Glutamatergic neuron (in vitro differentiated cells): ENCODE data around the gene ARRDC5. TPM values are rescaled to one million over a fixed set of nuclear protein-coding genes. Genes with fewer than 3 reads are reported as not detected.
"Not testable (repeated sequence)": the region's sequence is repeated elsewhere in the genome, so short reads cannot be mapped to it uniquely, and the experiment has no call there.

Experiments
- DNase-seq: peaks from one replicate; pipeline ENCODE4 v3.0.0; 2022
- H3K27ac Mint-ChIP-seq: one replicate; pipeline ENCODE4 v1.8.0; 2020; ENCODE audit warnings: mild to moderate bottlenecking, mixed read lengths, inconsistent platforms; ENCODE audit not compliant: unreplicated experiment
- H3K27me3 Mint-ChIP-seq: one replicate; pipeline ENCODE4 v1.8.0; 2020; ENCODE audit warnings: mild to moderate bottlenecking, moderate library complexity, mixed read lengths, inconsistent platforms; ENCODE audit not compliant: unreplicated experiment
- H3K36me3 Mint-ChIP-seq: one replicate; pipeline ENCODE4 v1.8.0; 2020; ENCODE audit warnings: mild to moderate bottlenecking, mixed read lengths, inconsistent platforms; ENCODE audit not compliant: unreplicated experiment
- H3K4me1 Mint-ChIP-seq: one replicate; pipeline ENCODE4 v1.8.0; 2020; ENCODE audit warnings: mild to moderate bottlenecking, low read depth, mixed read lengths, inconsistent platforms; ENCODE audit not compliant: unreplicated experiment
- H3K4me3 Mint-ChIP-seq: one replicate; pipeline ENCODE4 v1.8.0; 2020; ENCODE audit warnings: mild to moderate bottlenecking, mixed read lengths, inconsistent platforms; ENCODE audit not compliant: unreplicated experiment
- H3K9me3 Mint-ChIP-seq: one replicate; pipeline ENCODE4 v1.8.0; 2020; ENCODE audit warnings: mild to moderate bottlenecking, moderate library complexity, mixed read lengths, inconsistent platforms; ENCODE audit not compliant: unreplicated experiment
- CTCF ChIP-seq: fragments of 200-600 bp; sonication (generic); IDR thresholded peaks from one replicate; pipeline ENCODE4 v1.5.0; 2021; ENCODE audit not compliant: partially characterized antibody, unreplicated experiment
- total RNA-seq: library from RNA; stranded (reverse); fragmentation: NEBNext Ultra II Directional; extraction: Animal tissue kit (Norgen Biotek cat#: 25700); gene quantifications from one replicate; pipeline ENCODE4 v1.2.1, GENCODE V29; 2021; ENCODE audit not compliant: unreplicated experiment

The ARRDC5 gene
- total RNA-seq, 1 donor from 2014 or later, result not detected

GRCh38 chr19:4891066-4891465 is 11.6 kb downstream of the ARRDC5 start:
- no peak for TF ChIP-seq CTCF
- no peaks in the 10 kb centered on the region for H3K36me3 Mint-ChIP-seq
- H3K9me3 Mint-ChIP-seq, result peaks cover 3% of the 10 kb centered on the region
- no peak overlapping the region for H3K4me3 Mint-ChIP-seq
- DNase-seq, result no peak
- no peaks in the 10 kb centered on the region for H3K4me1 Mint-ChIP-seq
- H3K27me3 Mint-ChIP-seq, result peaks cover 3% of the 10 kb centered on the region
- no peak overlapping the region for H3K27ac Mint-ChIP-seq

GRCh38 chr19:4889034-4889815 is 13.5 kb downstream of the ARRDC5 start:
- peaks cover 3% of the 10 kb centered on the region for H3K27me3 Mint-ChIP-seq
- DNase-seq, result no peak
- TF ChIP-seq CTCF, result no peak
- H3K4me1 Mint-ChIP-seq, result no peaks in the 10 kb centered on the region
- H3K9me3 Mint-ChIP-seq, result peaks cover 3% of the 10 kb centered on the region
- no peak overlapping the region for H3K27ac Mint-ChIP-seq
- H3K4me3 Mint-ChIP-seq, result no peak overlapping the region
- H3K36me3 Mint-ChIP-seq, result no peaks in the 10 kb centered on the region

DNA sequence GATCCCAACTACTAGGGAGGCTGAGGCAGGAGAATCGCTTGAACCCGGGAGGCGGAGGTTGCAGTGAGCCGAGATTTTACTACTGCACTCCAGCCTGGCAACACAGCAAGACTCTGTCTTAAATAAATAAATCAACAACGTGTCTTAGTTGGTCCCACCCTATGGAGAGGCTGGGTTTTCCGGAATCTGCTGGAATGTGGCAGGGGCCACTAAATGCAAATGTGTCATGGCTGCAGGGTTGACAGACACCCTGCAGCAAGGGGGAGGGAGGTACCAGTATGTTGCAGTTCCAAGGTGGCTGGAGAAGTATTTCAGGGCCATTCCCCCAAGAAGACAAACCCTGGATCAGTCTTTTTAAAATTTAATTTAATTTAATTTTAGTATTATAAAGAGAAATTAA is 14.9 kb downstream of the ARRDC5 start:
- H3K27me3 Mint-ChIP-seq, DNase-seq, H3K4me1 Mint-ChIP-seq, H3K27ac Mint-ChIP-seq, H3K4me3 Mint-ChIP-seq, H3K9me3 Mint-ChIP-seq, H3K36me3 Mint-ChIP-seq: not testable (repeated sequence)

DNA sequence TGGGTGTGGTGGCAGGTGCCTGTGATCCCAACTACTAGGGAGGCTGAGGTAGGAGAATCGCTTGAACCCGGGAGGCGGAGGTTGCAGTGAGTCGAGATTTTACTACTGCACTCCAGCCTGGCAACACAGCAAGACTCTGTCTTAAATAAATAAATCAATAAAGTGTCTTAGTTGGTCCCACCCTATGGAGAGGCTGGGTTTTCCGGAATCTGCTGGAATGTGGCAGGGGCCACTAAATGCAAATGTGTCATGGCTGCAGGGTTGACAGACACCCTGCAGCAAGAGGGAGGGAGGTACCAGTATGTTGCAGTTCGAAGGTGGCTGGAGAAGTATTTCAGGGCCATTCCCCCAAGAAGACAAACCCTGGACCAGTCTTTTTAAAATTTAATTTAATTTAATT is 17.7 kb downstream of the ARRDC5 start:
- not testable (repeated sequence) for H3K27ac Mint-ChIP-seq, H3K9me3 Mint-ChIP-seq, H3K36me3 Mint-ChIP-seq, H3K27me3 Mint-ChIP-seq, H3K4me3 Mint-ChIP-seq, DNase-seq, H3K4me1 Mint-ChIP-seq

DNA sequence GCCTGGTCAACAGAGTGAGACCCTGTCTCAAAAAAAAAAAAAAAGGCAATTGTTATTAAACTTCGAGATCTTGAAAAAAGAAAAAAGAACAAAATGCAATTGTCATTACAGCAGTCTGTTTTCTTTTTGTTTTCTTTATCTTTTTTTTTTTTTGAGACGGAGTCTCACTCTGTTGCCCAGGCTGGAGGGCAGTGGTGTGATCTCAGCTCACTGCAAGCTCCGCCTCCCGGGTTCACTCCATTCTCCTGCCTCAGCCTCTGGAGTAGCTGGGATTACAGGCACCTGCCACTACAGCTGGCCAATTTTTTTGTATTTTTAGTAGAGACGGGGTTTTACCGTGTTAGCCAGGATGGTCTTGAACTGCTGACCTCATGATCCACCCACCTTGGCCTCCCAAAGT is 19.8 kb downstream of the ARRDC5 start:
- H3K4me1 Mint-ChIP-seq, H3K36me3 Mint-ChIP-seq, H3K27ac Mint-ChIP-seq, H3K27me3 Mint-ChIP-seq, H3K9me3 Mint-ChIP-seq, H3K4me3 Mint-ChIP-seq, DNase-seq: not testable (repeated sequence)

DNA sequence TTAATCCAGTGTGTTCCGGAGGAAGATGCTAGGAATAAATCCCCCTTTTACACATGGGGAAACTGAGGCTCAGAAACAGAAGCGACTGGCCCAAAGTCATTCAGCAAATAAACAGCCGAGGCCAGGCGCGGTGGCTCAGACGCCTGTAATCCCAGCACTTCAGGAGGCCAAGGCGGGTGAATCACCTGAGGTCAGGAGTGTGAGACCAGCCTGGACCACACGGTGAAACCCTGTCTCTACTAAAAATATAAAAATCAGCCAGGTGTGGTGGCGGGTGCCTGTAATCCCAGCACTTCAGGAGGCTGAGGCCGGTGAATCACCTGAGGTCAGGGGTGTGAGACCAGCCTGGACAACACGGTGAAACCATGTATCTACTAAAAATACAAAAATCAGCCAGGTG is 23.7 kb downstream of the ARRDC5 start:
- Mint-ChIP-seq H3K36me3 (no peaks in the 10 kb centered on the region), H3K27ac (no peak overlapping the region), H3K9me3 (peaks cover 1% of the 10 kb centered on the region), H3K4me1 (no peaks in the 10 kb centered on the region), H3K27me3 (no peaks in the 10 kb centered on the region), H3K4me3 (no peak overlapping the region)
- TF ChIP-seq CTCF, result no peak
- DNase-seq, result no peak
